ENCODE data around the gene FPR1. TPM values are rescaled to one million over a fixed set of nuclear protein-coding genes. Genes with fewer than 3 reads are reported as not detected.

The FPR1 gene
- total RNA-seq, 1 donor from 2014 or later = 9.3 TPM

DNA sequence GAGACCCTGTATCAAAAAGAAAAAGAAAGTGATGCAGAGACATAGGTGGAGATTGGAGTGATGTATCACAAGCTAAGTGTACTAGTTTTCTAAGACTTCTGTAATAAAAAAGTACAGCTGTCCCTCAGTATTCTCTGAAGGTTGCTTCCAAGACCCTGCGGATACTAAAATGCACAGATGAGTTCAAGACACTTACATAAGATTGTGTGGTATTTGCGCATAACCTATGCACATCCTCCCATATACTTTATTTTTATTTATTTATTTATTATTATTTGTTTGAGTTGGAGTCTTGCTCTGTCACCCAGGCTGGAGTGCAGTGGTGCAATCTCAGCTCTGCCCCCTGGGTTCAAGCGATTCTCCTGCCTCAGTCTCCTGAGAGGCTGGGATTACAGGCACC is 14.3 kb downstream of the FPR1 start:
- DNase-seq (ENCODE audit: low spot score) = no peak

DNA sequence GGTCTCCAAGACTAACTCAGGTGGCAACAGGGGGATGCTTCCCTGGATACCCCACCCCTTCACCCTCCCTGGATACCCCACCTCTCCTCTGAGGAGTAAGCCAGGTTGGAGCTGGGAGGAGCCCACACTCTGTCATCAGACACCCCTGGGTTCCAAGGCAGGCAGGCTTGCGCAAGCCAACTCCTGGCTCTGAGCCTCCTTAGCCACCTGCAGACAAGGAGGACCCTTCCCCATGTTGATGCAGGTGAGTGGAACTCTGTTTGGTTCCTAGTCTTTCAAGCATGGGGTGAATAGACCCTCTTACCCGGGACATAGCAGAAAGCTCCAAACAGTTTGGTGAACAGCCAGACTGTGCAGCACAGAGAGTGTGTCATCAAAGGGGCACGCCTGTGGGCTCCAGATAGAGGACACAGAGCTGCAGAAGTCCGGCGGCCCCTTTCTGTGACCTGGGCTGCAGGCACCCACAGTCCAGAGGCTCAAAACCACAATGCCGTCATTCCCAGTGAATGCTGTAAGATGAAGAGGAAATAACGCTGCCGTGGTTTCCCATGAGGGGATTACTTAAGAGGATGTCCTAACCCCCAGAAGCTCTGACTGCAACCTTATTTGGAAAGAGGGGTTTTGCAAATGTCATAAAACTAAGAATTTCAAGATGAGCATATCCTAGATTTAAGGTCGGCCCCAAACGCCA is 15.8 kb downstream of the FPR1 start:
- DNase-seq (ENCODE audit: low spot score) = peak; percentile 62

DNA sequence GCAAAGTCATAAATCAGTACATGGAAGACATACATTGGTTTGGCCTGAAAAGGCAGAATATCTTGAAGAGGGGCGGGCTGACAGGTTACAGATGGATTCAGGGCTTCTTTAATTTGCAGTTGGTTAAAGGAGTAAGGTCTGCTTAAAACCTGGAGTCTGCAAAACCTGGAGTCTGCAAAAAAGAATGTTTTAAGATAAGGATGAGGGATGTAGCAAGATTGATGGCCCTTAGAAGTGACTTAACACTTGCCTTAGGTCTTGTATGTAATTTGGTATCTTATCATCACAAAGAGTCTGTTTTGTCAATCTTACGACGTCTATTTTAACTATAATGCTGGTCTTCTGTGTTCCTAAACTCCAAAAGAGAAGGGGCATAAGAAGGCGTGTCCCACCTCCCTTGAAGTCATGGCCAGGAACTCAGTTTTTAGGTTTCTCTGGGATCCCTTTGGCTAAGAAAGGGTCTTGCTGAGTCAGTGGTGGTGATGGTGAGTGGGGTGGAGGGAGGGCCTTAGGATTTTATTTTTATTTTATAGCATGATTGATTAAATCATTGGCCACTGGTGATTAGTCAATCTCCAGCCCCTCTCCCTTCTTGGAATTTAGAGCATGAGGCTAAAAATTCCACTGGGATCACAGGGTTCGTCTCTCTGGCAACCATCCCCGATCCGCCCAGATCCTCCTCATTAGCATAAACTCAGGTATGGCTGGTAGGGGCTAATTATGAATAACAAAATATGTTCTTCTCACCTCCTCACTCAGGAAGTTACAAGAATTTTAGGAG is 17.7 kb downstream of the FPR1 start:
- no peak for DNase-seq (ENCODE audit: low spot score)

DNA sequence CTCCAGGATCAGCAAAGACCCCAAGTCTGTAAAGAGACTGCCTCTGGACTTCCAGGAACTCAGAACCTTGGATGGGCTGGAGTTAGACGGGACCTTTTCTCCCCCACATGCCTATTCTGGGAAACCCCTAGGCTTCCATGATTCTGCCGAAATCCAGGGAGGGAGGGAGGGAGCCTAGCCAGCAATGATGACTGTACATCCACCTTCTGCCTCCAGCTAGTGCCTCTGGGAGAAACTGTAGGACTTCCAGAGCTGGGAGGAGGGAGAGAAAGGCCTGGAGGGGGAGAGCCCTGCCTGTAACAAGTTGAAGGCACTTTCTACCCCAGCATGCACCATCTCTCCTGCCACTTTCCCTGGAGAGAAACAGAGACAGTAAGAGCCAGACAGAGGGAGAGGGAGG is 21.9 kb downstream of the FPR1 start:
- DNase-seq (ENCODE audit: low spot score) = no peak

DNA sequence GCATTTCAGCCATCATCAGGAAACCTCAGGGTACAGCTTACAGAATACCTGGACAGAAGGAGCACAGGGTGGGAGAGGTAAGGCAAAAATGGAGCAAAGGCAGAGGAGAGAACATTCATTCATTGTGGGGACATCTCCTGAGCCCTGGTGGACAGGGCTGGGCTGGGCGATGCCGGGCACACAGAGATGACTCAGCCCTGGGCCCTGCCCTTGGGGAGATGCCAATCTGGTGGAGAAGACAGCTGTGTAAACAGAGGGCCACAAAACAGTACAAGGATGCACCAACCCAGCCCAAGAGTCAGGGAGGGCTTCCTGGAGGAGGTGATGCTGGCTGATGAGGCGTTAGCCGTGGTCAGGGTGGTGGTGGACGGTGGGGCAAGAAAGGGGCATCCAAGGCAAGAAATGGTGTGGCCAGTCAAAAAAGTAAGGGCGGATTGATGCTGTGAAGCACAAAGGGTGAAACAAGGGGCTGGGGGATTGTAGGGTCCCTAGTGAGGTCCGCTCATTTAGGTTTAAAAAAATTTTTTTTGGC is 24.3 kb downstream of the FPR1 start:
- no peak for DNase-seq (ENCODE audit: low spot score)

DNA sequence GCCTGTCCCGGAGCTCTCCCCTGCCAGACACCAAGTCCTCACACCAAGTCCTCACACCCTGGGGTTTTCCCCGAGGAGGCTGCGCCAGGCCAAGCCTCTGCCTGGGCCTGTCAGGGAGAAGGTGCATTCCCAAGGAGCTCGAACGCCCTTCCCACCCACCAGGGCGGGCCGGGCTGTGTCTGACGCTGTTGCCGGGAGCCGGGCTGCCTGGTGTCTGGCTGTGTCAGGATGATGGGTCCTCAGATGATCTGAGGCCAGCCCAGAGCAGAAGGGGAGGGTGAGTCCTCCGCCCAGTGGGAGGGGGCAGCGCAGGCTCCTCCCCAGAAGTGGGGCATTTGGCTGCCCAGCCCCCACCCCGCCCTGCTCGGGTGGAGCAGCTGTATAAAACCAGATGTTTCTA is 25.6 kb downstream of the FPR1 start:
- peak; percentile 47 for DNase-seq (ENCODE audit: low spot score)

DNA sequence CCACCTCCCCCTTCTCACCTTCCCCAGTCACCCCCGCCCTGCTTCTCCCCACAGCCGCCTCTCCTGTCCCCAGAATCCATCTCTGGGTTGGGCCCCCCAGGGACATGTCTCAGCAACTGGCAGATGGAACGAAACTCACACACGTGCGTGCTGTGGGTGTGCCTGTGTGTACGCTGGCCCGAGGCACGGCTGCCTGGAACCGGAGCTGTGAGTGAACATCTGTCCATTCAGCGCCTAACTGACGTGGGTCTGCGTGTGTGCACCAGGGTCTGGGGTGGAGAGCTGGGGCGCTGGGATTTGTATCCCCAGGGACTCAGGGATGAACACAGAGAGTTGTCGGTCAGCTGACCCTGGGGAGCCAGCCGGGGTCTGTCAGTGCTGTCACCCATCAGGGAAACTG is 27.1 kb downstream of the FPR1 start:
- no peak for DNase-seq (ENCODE audit: low spot score)

DNA sequence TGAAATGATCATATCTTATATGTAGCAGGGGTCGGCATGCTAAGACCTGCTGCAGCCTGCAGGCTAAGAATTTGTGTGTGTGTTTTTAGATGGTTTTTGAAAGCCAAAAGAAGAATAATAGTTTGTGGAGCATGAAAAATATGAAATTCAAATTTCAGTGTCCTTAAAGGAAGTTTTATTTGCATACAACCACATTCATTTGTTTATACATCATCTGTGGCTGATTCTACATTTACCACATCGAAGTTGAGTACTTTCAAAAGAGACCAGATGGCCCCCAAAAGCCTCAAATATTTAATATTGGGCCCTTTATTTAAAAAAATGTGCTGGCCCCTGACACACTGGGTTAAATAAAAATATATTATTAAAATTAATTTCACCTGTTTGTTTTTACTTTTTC is 29.2 kb downstream of the FPR1 start:
- no peak for DNase-seq (ENCODE audit: low spot score)

DNA sequence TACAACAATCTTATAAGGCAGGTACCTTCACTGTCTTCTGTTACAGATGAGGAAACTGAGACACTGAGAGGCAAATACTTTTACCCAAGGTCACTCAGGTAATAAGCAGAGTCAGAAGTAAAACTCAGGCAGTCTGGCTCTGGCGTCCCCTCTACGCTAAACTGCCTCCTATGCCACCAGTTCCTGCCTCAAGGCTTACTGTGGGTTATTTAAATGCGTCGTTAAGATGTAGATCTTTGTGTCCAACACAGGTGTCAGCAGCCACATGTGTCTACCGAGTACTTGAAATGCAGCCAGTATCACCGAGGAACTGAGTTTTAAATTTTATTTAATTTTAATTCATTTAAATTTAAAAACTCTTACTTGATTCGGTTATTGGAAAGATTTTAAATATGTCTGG is 29.8 kb downstream of the FPR1 start:
- no peak for DNase-seq (ENCODE audit: low spot score)

DNA sequence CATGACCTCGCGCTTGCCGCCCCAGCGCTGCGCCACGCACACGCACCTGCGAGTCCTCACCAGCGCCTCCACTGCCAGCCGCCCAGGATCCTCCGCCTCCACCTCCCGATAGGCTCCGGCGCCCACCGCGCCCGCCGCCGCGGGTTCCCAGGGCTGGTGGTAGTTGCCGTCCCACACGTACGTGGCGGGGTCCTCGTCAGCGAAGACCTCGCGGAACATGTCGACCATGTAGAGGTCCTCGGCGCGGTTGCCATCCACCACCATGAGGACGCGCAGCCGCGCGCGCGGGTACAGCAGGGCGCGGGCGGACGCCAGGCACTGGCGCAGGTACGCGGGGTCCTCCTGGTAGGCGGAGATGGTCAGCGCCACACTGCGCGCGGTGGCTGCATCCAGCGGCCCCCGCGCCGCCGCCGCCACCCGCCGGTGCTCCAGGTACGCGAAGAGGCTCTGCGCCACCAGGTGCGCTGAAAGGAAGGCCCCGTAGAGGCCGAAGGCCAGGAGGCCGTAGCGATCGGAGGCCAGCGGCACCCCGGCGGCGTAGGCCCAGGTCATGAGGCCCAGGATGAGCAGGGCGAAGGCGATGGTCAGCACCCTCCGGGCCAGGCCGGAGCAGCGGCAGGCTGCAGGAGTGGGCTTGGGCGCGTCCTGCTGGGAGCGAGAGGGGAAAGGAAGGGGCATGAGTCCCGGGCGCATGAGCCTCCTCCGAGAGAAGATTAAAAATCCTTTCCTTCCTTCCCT is 32.3 kb downstream of the FPR1 start:
- DNase-seq (ENCODE audit: low spot score) = no peak

DNA sequence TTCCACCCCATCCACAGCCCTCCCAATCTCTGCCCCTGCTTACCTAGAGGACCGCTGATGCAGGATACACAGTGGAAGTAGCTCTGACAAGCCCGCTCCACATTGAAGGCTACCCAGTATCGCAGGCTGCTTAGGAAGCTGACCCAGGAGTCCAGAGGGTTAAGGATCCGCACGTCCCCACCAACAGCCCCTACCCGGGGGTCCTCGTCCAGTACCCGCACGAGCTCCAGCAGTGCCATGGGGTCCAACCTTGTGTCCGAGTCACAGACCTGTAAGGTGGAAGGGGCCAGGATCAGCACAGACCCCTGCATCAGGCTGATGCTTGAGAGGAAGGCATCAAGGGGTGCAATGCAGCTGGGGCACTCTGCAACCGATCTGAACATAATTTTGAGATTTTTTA is 34.8 kb downstream of the FPR1 start:
- no peak for DNase-seq (ENCODE audit: low spot score)

DNA sequence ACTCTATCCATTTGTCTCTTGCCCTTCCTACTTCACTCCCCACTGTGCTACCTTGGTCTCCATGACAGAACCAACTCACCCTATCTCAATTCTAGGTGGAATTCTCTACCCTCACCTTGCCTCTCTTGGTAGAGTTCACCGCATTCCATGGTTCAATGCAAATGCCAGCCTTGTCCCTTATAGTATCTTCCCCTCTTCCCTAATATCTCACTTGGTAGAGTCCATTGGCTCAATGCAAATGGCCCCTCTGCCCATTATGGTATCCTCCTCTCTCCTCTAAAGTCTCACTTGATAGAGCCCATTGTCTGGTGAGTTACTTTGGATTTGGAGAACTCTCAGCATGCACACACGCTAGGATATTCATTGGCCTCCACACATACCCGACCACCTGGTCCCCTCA is 35.8 kb downstream of the FPR1 start:
- no peak for DNase-seq (ENCODE audit: low spot score)

DNA sequence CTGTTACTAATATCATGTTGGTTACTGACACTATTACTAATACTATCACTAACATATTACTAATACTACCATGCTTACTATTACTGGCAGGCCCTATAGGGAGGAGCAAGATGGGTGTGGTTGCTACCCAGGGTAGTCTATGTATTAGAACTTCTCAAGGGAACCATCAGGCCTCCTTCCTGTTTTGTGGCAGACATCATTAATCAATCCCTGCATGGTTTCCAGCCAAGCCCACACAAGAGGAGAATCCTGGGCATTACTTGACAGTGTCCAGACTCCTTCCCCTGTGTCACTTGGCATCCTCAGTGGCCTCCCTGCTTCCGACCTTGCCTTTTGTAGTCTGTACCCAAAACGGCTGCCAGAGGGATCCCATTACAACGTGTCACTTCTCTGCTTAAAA is 36.8 kb downstream of the FPR1 start:
- DNase-seq (ENCODE audit: low spot score) = no peak

DNA sequence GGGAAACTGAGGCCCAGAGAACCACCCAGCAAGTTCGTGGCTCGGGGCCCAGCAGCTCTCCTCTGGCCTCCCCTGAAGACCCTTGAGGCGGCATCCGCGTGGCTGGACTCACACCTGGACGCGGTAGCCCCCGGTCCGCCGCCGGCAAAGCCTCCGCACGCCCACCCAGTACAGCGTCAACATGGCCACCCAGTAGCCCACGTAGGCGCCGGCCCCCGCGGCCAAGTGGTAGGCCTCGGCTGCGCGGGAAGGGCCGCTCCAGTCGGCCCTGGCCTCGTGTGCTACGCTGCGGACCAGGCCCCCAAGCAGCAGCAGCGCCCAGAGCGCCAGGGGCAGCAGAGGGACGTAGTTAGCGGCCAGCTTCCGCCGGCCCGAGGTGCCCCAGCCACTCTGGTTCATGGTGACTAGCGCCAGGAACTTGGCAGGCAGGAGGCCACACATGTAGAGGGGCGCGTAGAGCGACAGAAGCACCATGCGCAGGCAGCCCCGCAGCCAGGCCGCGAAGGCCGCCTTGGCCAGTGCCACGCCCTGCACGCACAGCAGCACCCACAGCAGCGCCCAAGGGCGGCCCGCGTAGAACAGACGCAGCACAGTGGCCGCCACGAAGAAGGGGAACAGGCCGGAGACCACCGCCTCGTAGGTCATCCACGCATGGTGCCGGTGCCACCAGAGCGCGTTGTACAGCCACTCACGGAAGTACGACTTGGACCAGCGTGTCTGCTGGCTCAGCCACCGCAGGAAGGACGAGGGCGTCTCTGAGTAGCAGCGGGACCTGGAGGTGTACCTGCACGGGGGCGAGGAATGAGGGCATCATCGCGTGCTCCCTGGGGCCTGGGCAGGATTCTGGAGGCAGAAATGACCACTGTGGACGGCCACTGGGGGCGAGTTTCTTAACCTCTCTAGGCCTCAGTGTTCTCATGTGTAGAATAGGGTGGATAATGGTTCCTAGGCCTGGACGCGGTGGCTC is 38.1 kb downstream of the FPR1 start:
- no peak for DNase-seq (ENCODE audit: low spot score)

DNA sequence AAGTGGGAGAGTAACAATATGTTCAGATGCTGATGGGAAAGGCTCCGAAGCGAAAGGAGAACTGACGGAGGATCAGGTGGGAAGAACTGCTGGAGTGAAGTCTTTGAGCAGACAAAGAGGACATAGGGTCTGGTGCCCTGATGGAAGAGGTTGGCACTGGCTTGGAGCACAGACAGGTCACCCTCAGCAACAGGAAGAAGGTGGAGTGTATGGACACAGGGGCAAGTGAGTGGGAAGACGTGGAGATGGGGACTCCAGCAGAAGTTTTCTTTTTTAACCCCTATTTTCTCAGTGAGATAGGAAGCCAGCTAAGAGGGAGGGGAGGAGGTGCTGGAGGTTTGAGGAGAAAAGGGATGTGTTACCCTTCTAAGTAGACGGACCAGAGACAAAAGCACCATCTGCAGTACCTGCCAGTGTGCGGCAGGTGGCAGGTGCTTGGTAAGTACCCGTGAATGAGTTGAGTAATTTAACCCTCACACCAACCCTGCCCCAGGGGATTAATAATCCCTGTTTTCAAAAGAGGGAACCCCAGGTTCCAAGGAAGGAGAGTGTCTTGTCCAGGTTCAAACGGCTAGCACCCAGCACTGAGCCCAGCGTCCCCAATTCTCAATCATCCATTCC is 39.1 kb downstream of the FPR1 start:
- DNase-seq (ENCODE audit: low spot score) = no peak

DNA sequence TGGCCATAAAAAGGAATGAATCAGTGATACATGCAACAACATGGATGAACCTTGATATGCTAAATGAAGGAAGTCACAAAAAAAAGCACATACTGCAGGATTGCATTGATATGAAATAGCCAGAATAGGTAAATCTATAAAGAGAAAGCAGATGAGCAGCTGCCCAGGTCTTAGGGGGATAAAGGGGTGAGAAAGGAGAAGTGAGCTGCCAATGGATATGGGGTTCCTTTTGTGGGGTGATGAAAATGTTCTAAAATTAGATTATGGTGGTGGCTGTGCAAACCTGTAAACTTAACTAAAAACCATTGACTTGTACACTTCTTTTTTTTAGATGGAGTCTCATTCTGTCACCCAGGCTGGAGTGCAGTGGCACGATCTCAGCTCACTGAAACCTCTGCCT is 40.0 kb downstream of the FPR1 start:
- DNase-seq (ENCODE audit: low spot score) = no peak

DNA sequence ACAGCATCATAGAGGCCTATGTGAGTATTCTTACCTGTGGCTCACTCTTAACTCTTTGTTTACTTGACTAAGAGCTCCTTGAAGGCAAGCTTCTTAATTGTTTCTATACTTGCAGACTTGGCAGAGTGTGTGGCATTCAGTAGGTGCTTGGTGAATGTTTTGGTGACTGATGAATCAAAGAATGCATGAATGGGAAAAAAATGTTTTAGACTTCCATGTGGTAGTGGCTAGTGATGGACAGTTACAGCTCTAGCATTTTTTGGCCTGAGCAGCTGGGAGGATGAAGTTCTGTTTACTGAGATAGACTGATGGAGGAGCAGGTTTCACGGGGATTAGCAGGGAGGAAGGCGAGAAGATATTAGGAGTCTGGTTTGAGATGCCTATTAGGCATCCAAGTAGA is 41.5 kb downstream of the FPR1 start:
- no peak for DNase-seq (ENCODE audit: low spot score)

DNA sequence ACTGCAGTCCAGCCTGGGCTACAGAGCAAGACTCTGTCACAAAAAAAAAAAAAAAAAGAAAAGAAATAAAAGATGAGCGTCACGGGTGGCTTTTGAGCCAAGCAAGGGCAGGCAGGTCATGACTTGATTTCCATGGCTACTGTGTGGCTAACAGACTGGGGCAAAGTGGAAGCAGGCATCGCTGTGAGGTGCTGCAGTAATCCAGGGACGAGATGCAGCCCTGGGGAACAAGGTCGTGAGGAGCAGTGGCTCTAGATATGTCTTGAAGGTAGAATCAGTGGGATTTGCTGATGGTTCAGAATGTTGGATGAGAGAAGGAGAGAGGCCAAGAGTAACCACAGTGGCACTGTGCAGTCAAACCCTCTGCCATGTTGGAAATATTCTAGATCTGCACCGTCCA is 42.1 kb downstream of the FPR1 start:
- DNase-seq (ENCODE audit: low spot score) = no peak

DNA sequence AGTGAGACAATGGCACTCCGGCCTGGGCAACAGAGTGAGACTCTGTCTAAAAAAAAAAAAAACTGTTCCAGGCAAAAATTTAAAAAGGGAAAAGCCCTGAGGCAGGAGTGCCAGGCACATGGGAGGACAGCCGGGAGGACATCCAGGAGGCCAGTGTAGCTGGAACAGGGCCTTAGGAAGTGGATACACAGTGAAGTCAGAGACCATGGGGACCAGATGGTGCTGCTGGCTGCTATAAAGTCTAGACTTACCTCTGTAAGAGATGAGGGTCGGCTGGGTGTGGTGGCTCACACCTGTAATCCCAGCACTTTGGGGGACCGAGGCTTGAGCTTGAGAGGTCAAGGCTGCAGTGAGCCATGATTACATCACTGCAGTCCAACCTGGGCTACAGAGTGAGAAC is 42.9 kb downstream of the FPR1 start:
- DNase-seq (ENCODE audit: low spot score) = no peak

DNA sequence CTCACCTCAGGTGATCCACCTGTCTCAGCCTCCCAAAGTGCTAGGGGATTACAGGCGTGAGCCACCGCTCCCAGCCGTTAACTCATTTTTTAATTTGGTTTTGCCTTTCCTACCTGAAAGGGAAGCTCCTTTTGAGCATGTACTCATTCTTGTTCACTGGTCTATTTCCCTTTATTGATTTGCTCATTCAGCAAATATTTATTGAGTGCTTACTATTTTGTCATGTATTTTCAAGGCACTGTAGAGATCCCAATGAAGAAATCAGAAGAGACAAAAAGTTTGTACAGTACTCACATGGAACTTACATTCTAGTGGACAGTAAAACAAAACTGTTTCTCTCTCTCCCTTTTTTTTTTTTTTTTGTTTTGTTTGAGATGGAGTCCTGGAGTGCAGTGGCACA is 44.8 kb downstream of the FPR1 start:
- DNase-seq (ENCODE audit: low spot score) = no peak

DNA sequence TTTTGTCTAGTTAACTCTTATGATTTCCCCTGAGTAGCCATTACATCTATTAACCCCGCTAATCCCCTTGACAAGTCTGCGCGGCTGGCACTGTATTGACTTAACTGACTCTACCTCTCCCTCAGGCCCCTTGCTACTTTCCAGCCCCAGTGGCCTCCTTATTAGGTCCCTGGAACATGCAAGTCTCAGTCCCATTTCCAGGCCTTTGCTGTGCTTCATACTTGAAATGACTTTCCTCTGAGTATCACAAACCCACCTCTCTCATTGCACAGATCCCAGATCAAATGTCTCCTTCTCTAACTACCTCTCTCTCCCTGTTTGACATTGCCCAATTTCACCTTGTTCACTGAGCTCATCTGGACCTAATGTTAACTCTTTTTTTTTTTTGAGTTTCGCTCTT is 45.4 kb downstream of the FPR1 start:
- no peak for DNase-seq (ENCODE audit: low spot score)

Measured in mucosa of gallbladder (tissue), 1 donor.